ENCODE results near the gene MAGEF1. TPM values are rescaled to one million over a fixed set of nuclear protein-coding genes. Genes with fewer than 3 reads are reported as not detected.
"Not testable (repeated sequence)": the region's sequence is repeated elsewhere in the genome, so short reads cannot be mapped to it uniquely, and the experiment has no call there.

Gene MAGEF1
- total RNA-seq, 2 experiments from 2014 or later = 5.3 to 5.8 TPM

- H3K27me3 Mint-ChIP-seq = peaks cover 7% of the 10 kb centered on the region
- no peak overlapping the region for H3K27ac Mint-ChIP-seq
- DNase-seq = no peak
- ChIA-PET POLR2A (no interaction called here), CTCF (interaction anchor here (0.9 to 2.0 kb wide), 4 partner anchors 9 to 179 kb away, joined by 3 to 7 read pairs (median 4); partner anchors contain the start of gene EPHB3)
- peaks cover 3% of the 10 kb centered on the region for H3K4me1 Mint-ChIP-seq
- no peak overlapping the region for H3K4me3 Mint-ChIP-seq
- H3K36me3 Mint-ChIP-seq (ENCODE audit: low read depth) = no peaks in the 10 kb centered on the region
- H3K9me3 Mint-ChIP-seq = no peaks in the 10 kb centered on the region
Measured at GRCh38 chr3:184739594-184740505, 28.0 kb upstream of the MAGEF1 start.

DNA sequence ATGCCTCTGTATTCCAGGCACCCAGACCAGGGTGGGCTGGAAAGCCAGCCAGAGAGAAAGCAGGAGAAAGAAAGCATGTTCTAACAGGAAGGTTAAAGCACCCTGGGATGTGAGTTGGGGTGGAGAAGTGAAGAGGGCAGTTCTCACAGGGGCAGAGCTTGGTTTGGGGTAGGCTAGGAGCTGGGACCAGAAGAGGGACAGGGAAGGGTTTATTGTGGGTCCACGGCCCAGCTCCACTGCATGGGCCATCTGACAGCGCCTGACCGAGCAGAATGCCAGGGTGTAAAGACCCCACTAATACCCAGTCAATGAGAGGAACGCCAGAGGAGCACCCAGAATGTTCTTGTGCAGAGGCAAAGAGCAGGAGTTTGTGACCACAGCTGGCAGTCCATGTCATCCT lies 27.1 kb upstream of the MAGEF1 start:
- H3K4me1 Mint-ChIP-seq = peaks cover 3% of the 10 kb centered on the region
- no peaks in the 10 kb centered on the region for H3K9me3 Mint-ChIP-seq
- H3K36me3 Mint-ChIP-seq (ENCODE audit: low read depth) = no peaks in the 10 kb centered on the region
- DNase-seq = no peak
- ChIA-PET CTCF (interaction anchor here (2.0 kb wide), 1 partner anchor 39 kb away, joined by 4 read pairs; no protein-coding TSS in a partner anchor), POLR2A (no interaction called here)
- H3K27ac Mint-ChIP-seq = no peak overlapping the region
- no peak overlapping the region for H3K4me3 Mint-ChIP-seq
- H3K27me3 Mint-ChIP-seq = peaks cover 7% of the 10 kb centered on the region

- POLR2A ChIA-PET = no interaction called here
- Mint-ChIP-seq H3K36me3 (ENCODE audit: low read depth) (no peaks in the 10 kb centered on the region), H3K9me3 (no peaks in the 10 kb centered on the region), H3K27me3 (peaks cover 7% of the 10 kb centered on the region), H3K27ac (no peak overlapping the region), H3K4me1 (peaks cover 3% of the 10 kb centered on the region), H3K4me3 (no peak overlapping the region)
- DNase-seq = no peak
- CTCF ChIA-PET = no interaction called here
Measured at GRCh38 chr3:184738506-184738890, 26.6 kb upstream of the MAGEF1 start.

DNA sequence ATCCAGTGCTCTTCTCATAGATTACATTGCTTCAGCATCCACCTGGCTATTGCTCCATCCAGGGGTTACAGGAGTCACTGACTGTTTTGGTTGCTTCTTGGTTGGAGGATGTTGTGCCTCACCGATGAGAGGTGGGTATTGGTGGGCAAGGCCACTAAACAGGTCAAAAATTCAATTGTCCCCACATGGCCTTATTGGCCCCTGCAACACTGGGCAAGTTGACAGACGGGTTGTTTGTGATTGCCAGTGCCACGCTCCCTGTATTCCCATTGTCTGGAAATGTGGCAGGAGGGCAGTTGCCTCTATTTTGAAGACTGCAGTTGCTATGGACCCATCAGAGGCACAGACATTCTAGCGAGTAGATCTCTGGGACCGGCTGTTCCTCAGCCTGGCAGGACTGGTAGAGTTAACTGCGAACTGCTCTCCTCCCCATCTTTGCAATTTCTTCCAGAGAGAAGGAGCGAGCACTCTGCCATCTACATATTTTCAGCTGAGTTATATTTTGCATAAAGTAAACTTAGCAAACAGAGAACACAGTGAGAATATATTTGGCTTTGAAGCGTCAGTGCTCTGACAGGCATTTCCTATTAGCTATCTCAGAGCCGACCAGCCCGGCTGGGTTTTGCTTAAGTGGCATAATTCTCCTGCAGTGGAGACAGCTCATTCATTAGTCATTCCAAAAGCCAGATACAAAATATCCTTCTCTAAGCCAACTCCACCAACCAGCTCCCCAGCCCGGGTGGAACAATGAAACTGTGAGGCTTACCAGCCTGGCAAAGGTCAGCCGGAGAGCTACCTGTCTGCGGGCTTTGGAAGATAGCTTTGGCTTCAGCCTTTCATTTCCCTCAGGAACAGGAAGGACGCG lies 26.0 kb upstream of the MAGEF1 start:
- Mint-ChIP-seq H3K4me3 (no peak overlapping the region), H3K36me3 (ENCODE audit: low read depth) (no peaks in the 10 kb centered on the region), H3K27ac (no peak overlapping the region), H3K9me3 (no peaks in the 10 kb centered on the region), H3K4me1 (peaks cover 3% of the 10 kb centered on the region), H3K27me3 (peaks cover 7% of the 10 kb centered on the region)
- DNase-seq = no peak
- POLR2A ChIA-PET = no interaction called here
- CTCF ChIA-PET = no interaction called here

- POLR2A ChIA-PET = no interaction called here
Measured at GRCh38 chr3:184737063-184737462, 25.2 kb upstream of the MAGEF1 start.

DNA sequence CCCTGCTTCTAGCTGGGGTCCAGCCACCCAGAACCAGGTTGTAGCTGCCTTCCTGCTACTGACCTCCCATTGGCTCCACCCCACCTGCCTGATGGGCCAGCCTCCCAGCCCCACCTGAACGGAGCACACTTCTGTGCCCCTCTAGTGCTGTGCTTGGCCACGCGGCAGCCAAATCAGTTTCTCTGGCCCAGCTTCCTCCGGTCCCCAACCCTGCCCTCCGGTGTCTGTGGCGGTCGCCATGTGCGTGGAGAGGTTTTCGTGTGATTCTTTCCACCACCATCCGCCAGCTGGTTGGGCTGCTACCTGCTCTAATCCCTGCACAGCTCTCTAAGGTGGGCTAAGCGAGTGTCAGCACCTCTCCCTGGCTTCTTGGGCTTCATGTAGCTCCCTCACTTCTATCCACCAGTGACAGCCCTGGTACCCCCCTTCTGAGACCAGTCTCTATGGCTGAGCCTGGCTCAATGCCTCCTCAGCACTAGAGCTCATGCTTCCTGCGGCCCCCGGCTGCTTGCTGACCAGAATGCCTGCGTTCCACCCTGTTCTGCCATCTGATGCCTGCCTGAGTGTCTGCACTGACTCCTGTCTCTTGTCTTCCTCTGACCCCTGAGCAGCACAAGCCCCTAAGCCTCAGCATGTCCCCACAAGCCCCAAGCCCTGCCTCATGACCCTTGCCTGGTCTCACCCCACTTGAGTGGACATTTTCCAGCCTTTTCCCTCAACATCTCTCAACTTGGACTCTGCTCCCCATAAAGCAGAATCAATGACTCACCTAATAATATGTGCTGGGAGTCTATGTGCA lies 23.2 kb upstream of the MAGEF1 start:
- POLR2A ChIA-PET = no interaction called here
- CTCF ChIA-PET = interaction anchor here (1.3 to 1.5 kb wide), 3 partner anchors 14 to 174 kb away, joined by 3 read pairs; partner anchors contain the start of gene EPHB3
- no peak overlapping the region for H3K27ac Mint-ChIP-seq
- H3K4me3 Mint-ChIP-seq = no peak overlapping the region
- no peaks in the 10 kb centered on the region for H3K9me3 Mint-ChIP-seq
- H3K4me1 Mint-ChIP-seq = no peaks in the 10 kb centered on the region
- H3K36me3 Mint-ChIP-seq (ENCODE audit: low read depth) = no peaks in the 10 kb centered on the region
- DNase-seq = no peak
- H3K27me3 Mint-ChIP-seq = peaks cover 7% of the 10 kb centered on the region

More at GRCh38 chr3:184737063-184737462, 25.2 kb upstream of the MAGEF1 start:
- no peaks in the 10 kb centered on the region for H3K9me3 Mint-ChIP-seq
- CTCF ChIA-PET = no interaction called here
- peaks cover 3% of the 10 kb centered on the region for H3K4me1 Mint-ChIP-seq
- H3K27me3 Mint-ChIP-seq = peaks cover 7% of the 10 kb centered on the region
- H3K4me3 Mint-ChIP-seq = no peak overlapping the region
- H3K27ac Mint-ChIP-seq = no peak overlapping the region
- no peaks in the 10 kb centered on the region for H3K36me3 Mint-ChIP-seq (ENCODE audit: low read depth)
- DNase-seq = no peak

DNA sequence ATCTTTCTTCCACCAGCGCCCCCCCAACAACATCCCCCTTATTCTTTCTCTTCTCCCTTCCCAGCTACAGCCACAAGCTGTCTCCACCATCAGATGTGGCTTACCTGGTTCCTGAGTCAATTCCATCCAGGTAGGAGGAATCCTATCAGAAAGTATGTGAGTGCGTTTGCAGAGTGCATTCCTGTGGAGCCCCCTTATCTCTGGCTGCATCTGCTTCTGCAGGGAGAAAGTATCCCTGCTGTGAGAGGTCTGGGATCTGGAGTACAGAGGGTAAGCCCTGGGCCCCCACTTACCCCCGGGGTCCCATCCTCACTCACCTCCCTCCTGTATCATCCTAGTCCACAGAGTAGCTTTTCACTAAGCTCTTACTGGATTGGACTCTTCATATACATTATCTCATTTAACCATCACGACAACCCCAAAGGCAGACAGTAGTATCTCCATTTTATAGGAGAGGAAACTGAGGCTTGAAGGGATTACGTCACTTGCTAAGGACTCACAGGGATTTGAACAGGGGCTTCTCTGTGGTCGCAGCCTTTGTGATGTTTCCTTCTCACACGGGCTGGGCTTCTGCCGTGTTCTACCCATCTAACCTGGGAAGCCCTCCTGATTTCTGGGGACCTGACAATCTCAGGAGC lies 22.2 kb upstream of the MAGEF1 start:
- ChIA-PET CTCF (interaction anchor here (1.3 to 1.5 kb wide), 2 partner anchors 15 to 173 kb away, joined by 3 read pairs; partner anchors contain the start of gene EPHB3), POLR2A (no interaction called here)
- Mint-ChIP-seq H3K27ac (no peak overlapping the region), H3K36me3 (ENCODE audit: low read depth) (no peaks in the 10 kb centered on the region), H3K4me1 (no peaks in the 10 kb centered on the region), H3K27me3 (peaks cover 5% of the 10 kb centered on the region), H3K4me3 (no peak overlapping the region), H3K9me3 (no peaks in the 10 kb centered on the region)
- DNase-seq = no peak

GRCh38 chr3:184733181-184733580 lies 21.3 kb upstream of the MAGEF1 start:
- H3K4me3 Mint-ChIP-seq = no peak overlapping the region
- H3K4me1 Mint-ChIP-seq = no peaks in the 10 kb centered on the region
- no peak overlapping the region for H3K27ac Mint-ChIP-seq
- ChIA-PET POLR2A (no interaction called here), CTCF (interaction anchor here (2.2 kb wide), 1 partner anchor 172 kb away, joined by 10 read pairs; the partner anchor contains the start of gene EPHB3)
- peaks cover 5% of the 10 kb centered on the region for H3K27me3 Mint-ChIP-seq
- H3K9me3 Mint-ChIP-seq = no peaks in the 10 kb centered on the region
- H3K36me3 Mint-ChIP-seq (ENCODE audit: low read depth) = no peaks in the 10 kb centered on the region
- DNase-seq = peak; percentile 1

DNA sequence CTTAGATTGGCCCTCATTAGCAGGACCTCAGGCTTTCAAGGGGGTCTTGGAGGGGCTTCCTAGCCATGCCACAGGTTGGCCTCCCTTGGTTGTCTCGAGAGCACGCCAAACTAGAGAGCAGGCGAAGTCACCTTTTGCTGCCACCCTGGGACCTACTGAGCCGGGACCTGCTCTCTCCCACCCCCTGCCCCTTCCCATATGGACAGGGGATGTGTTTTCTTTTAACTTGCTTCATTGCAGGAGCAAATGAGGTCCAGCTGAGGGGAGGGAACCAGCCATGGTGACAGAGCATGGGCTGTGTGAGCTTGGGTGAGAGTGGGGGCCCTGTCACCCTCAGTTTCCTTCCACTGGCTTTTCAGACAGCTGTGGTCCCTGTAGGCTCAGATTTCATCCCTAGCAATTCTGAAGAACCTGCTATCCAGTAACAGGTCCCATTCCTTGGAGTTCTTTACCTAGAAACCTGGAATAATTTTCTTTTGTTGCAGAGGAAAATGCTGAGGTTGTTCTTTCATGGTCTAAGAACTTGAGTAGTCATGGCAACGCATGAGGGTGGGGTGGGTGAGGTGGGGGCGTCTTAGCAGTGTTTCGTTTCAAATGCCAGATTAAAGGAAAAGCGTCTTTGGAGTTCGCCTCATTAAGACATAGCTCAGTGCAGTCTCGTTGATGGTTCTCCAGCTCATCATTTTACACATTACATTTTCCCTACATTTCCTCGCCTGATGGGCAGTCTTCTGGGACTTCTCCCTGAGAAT lies 20.1 kb upstream of the MAGEF1 start:
- Mint-ChIP-seq H3K9me3 (no peaks in the 10 kb centered on the region), H3K4me3 (no peak overlapping the region), H3K27ac (no peak overlapping the region), H3K27me3 (peaks cover 8% of the 10 kb centered on the region), H3K36me3 (ENCODE audit: low read depth) (no peaks in the 10 kb centered on the region), H3K4me1 (no peaks in the 10 kb centered on the region)
- POLR2A ChIA-PET = no interaction called here
- CTCF ChIA-PET = interaction anchor here (2.2 kb wide), 1 partner anchor 171 kb away, joined by 10 read pairs; the partner anchor contains the start of gene EPHB3
- DNase-seq = no peak

GRCh38 chr3:184730924-184731323 lies 19.1 kb upstream of the MAGEF1 start:
- ChIA-PET CTCF (interaction anchor here (2.2 kb wide), 1 partner anchor 170 kb away, joined by 10 read pairs; the partner anchor contains the start of gene EPHB3), POLR2A (no interaction called here)
- H3K36me3 Mint-ChIP-seq (ENCODE audit: low read depth) = no peaks in the 10 kb centered on the region
- peak; percentile 11 for DNase-seq
- H3K4me1 Mint-ChIP-seq = no peaks in the 10 kb centered on the region
- no peaks in the 10 kb centered on the region for H3K9me3 Mint-ChIP-seq
- no peak overlapping the region for H3K27ac Mint-ChIP-seq
- no peak overlapping the region for H3K4me3 Mint-ChIP-seq
- H3K27me3 Mint-ChIP-seq = peaks cover 8% of the 10 kb centered on the region

DNA sequence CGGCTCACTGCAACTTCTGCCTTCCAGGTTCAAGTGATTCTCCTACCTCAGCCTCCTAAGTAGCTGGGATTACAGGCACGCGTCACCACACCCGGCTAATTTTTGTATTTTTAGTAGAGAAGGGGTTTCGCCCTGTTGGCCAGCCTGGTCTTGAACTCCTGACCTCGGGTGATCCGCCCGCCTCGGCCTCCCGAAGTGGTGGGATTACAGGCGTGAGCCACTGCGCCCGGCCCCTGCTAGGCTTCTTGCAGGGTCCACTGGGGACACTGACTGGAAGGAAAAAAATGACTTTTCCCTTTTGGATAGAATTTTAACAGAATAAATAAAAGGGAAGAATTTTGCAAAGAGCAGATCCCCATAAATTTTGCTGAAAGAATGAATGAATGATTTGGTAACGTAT lies 17.3 kb upstream of the MAGEF1 start:
- H3K4me3 Mint-ChIP-seq; H3K4me1 Mint-ChIP-seq; H3K27ac Mint-ChIP-seq; H3K9me3 Mint-ChIP-seq; H3K27me3 Mint-ChIP-seq; POLR2A ChIA-PET; H3K36me3 Mint-ChIP-seq (ENCODE audit: low read depth): not testable (repeated sequence)
- peak; percentile 13 for DNase-seq
- CTCF ChIA-PET = interaction anchor here (0.9 kb wide), 1 partner anchor 168 kb away, joined by 4 read pairs; the partner anchor contains the start of gene EPHB3
